ENCODE results near the gene DOK7.
A peak's percentile ranks its signal among the peaks of the same experiment; 100 is the strongest.

Gene DOK7

DNA sequence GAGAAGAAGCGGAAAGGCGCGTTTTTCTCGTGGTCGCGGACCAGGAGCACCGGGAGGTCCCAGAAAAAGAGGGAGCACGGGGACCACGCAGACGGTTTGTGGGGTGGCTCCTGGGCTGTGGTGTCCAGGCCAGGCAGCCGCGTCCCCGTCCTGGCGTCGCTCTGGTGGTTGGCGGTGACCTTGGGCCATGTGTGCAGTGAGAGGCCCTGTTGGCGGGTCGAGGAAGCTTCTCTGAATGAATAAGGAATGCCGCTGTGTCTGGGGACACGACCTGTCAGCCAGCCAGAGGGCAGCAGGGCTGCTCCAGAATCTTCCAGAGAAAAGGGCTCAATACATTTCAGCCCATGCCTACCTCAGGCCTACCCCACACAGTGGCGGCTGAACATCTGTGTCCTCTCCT lies 45.7 kb upstream of the DOK7 start:
- no peak overlapping the region for H3K4me3 ChIP-seq (ENCODE audit: low read length)
- TF ChIP-seq, protein P1, sequence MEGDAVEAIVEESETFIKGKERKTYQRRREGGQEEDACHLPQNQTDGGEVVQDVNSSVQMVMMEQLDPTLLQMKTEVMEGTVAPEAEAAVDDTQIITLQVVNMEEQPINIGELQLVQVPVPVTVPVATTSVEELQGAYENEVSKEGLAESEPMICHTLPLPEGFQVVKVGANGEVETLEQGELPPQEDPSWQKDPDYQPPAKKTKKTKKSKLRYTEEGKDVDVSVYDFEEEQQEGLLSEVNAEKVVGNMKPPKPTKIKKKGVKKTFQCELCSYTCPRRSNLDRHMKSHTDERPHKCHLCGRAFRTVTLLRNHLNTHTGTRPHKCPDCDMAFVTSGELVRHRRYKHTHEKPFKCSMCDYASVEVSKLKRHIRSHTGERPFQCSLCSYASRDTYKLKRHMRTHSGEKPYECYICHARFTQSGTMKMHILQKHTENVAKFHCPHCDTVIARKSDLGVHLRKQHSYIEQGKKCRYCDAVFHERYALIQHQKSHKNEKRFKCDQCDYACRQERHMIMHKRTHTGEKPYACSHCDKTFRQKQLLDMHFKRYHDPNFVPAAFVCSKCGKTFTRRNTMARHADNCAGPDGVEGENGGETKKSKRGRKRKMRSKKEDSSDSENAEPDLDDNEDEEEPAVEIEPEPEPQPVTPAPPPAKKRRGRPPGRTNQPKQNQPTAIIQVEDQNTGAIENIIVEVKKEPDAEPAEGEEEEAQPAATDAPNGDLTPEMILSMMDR (conservative IDR thresholded peaks at IDR 0.05; ENCODE audit: low read length) = no peak
- DNase-seq (ENCODE audit: low read depth) = no peak

DNA sequence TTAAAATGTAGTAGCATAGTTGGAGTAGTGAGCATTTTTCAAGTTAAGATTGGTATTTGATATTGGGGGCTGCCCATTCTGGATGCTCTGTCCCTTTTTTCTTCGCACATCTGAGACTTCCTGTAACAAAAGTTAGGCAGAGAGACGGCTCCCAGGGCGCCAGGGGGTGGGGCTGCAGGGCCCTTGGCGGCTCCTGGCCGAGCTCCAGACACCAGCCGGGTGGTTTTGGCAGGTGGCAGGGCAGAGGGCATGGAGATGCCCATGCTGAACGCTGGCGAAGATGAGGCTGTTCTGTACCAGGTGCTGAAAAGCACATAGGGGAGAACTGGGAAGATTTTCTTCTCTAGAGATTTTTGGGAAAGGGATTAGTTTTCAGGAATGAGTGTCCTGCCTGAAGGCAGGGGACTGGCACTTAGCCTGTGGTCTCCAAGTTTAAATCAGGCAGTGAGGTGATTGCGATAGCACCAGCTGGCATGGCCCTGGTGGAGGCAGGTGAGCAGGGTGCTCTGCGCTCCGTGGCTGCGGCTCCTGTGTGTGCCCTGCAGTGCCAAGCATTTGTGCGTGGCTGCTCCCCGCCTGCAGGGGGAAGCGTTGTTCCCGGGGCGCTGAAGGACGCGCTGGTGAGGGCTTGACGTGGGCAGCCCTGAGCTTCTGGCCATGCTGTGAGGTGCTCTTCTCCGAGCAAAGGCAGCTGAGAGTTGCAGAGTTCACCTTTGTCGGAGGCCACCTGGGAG lies 44.9 kb upstream of the DOK7 start:
- no peak for DNase-seq (ENCODE audit: low read depth)
- no peak overlapping the region for H3K4me3 ChIP-seq (ENCODE audit: low read length)
- TF ChIP-seq, protein P1 (conservative IDR thresholded peaks at IDR 0.05; ENCODE audit: low read length) = 0 out of 2 replicates have a peak, but pooled peaks have one; percentile 12

DNA sequence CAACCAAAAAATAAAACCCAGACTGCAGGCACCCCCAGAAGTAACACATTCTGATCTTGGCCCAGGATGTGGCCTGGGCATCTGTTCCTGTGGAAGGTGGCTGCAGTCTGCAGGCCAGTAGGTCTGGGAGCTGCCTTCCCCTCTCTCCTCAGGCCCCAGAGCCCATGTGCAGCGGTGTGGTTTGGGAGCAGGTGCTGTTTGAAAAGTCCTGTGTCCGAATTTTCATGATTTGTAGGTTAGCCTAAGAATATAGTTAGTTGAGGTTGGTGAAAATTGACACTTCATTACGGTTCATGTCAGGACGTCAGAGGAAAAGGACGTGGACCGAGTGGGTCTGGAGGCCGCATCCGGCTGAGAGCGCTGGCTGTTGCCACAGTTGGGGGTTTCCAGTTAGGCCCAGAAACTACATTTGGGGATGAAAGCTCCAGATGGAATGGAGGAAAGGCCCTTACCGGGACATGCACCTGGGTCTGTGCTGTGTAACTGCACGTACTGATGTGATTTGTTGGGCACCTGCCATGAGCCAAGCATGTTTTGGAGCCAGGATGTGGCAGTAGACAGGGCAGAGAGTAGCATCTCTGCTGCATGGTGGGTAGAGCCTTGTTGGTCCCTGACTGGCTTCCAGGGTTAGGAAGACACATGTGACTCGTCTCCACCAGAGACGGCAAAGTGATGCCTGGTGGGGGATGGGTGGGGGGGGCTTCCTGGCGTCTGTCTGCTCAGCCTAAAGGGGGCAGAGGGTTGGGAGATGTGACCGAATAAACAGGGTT lies 43.1 kb upstream of the DOK7 start:
- TF ChIP-seq, protein P1 (conservative IDR thresholded peaks at IDR 0.05; ENCODE audit: low read length) = no peak
- DNase-seq (ENCODE audit: low read depth) = no peak
- no peak overlapping the region for H3K4me3 ChIP-seq (ENCODE audit: low read length)

DNA sequence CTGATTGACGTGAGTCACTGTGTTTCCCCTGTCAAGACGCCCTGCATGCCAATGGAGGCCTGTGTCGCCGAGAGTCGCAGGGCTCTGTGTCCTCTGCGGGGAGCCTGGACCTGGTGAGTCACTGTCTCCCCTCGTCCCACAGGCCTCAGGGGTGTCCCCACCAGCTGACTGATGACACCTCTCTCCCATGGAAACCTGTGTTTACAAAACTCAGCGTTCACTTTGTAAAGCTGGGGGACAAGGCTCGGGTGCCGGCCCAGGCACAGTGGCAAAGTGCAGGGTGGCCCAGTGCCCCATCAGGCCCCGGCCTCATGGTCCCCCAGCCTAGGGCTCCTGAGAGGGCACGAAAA lies 42.5 kb upstream of the DOK7 start:
- TF ChIP-seq, protein P1 (conservative IDR thresholded peaks at IDR 0.05; ENCODE audit: low read length) = no peak
- H3K4me3 ChIP-seq (ENCODE audit: low read length) = no peak overlapping the region
- DNase-seq (ENCODE audit: low read depth) = no peak

DNA sequence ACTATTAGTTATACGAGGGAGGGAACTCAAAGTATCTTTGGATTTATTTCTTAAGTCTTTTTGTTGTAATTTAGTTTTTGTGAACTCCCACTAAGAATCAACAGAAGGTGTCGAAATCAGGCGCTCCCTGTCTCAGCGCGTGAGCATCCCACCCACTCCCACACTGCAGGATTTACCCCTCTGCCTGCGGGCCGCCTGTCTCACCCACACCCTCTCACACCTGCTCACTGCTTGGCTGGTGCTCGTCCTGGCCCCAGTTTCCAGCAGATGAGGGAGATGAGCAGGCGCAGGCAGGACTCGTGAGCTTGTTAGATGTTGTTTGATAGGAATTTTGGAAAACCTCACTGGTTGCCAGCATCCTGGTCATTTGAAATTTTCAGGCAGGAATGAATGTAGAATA lies 42.1 kb upstream of the DOK7 start:
- DNase-seq (ENCODE audit: low read depth) = no peak
- H3K4me3 ChIP-seq (ENCODE audit: low read length) = no peak overlapping the region
- TF ChIP-seq, protein P1 (conservative IDR thresholded peaks at IDR 0.05; ENCODE audit: low read length) = no peak

DNA sequence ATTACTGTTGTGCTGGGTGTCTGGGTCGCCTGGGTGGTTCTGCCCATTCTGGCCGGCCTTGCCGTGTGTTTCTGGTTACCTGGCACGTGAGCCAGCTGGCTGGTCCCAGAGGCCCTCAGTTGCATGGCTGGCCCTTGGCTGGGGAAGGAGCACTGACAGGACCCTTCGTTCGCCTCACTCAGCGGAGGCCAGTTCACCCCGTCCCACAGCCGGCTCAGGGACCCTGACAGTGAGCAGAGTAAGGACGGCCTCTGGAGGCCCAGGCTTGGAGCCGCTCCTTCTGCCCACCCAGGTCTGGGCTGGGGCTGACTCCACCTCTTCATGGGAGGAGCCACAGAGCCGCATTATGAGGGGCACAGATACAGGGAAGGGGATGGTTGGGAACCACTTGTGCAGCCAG lies 41.6 kb upstream of the DOK7 start:
- DNase-seq (ENCODE audit: low read depth) = no peak

More for the DNA sequence above, 41.6 kb upstream of the DOK7 start:
- TF ChIP-seq, protein P1 (conservative IDR thresholded peaks at IDR 0.05; ENCODE audit: low read length) = no peak
- no peak overlapping the region for H3K4me3 ChIP-seq (ENCODE audit: low read length)
